Measurements from ENCODE around the gene CRB3.
"Not testable (repeated sequence)": the region's sequence is repeated elsewhere in the genome, so short reads cannot be mapped to it uniquely, and the experiment has no call there.

Gene CRB3

GRCh38 chr19:6499052-6499790 lies 35.1 kb downstream of the CRB3 start:
- H3K4me3 ChIP-seq (ENCODE audit: low read depth, low read length), result no peak overlapping the region
- DNase-seq (ENCODE audit: low read depth, low spot score), result no peak
- in situ Hi-C loops (cut with HindIII; ENCODE audit: low sequenced_read_pairs), result no loop called here
- TF ChIP-seq, protein P1, sequence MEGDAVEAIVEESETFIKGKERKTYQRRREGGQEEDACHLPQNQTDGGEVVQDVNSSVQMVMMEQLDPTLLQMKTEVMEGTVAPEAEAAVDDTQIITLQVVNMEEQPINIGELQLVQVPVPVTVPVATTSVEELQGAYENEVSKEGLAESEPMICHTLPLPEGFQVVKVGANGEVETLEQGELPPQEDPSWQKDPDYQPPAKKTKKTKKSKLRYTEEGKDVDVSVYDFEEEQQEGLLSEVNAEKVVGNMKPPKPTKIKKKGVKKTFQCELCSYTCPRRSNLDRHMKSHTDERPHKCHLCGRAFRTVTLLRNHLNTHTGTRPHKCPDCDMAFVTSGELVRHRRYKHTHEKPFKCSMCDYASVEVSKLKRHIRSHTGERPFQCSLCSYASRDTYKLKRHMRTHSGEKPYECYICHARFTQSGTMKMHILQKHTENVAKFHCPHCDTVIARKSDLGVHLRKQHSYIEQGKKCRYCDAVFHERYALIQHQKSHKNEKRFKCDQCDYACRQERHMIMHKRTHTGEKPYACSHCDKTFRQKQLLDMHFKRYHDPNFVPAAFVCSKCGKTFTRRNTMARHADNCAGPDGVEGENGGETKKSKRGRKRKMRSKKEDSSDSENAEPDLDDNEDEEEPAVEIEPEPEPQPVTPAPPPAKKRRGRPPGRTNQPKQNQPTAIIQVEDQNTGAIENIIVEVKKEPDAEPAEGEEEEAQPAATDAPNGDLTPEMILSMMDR (IDR thresholded peaks at IDR 0.05; ENCODE audit: low read depth, low read length), result no peak

DNA sequence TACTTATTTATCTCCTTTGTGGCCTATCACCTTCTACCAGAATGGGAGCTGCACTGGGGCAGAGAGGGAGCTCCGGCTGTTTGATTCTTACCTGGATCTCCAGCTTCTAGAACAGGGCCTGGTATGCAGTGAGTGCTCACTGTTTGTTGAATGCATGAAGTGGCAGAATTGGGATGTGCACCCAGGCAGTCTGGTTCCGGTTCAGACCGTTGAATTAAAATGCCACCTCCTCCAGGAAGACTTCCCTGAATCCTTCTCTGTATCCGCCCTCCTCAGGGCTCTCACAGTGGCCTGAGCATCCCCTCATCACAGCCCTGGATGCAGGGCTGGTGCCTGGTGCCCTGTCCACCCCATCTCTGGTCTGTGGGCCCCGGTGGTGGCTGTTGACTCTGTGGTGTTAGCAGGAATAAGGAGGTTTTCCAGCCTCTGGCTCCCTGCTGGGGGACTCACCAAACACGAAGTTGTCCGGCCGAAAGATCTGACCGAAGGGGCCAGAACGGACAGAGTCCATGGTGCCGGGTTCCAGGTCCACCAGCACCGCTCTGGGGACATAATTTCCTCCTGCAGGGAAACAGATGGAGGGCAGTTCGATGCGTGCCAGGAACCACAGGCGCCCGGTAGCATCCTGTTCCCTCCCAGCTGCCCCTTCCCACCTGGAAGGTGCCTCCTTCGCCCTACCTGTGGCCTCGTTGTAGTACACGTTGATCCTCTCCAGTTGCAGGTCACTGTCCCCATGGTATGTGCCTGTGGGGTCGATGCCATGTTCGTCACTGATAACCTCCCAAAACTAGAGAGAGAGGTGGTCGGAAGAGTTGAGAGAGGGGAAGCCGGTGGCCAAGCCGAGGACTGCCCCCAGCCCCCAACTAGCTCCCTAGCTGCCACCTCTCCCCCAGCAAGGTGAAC lies 37.0 kb downstream of the CRB3 start:
- in situ Hi-C loops (cut with HindIII; ENCODE audit: low sequenced_read_pairs), result no loop called here
- H3K4me3 ChIP-seq (ENCODE audit: low read depth, low read length), result no peak overlapping the region
- TF ChIP-seq, protein P1 (IDR thresholded peaks at IDR 0.05; ENCODE audit: low read depth, low read length), result no peak
- DNase-seq (ENCODE audit: low read depth, low spot score), result no peak

DNA sequence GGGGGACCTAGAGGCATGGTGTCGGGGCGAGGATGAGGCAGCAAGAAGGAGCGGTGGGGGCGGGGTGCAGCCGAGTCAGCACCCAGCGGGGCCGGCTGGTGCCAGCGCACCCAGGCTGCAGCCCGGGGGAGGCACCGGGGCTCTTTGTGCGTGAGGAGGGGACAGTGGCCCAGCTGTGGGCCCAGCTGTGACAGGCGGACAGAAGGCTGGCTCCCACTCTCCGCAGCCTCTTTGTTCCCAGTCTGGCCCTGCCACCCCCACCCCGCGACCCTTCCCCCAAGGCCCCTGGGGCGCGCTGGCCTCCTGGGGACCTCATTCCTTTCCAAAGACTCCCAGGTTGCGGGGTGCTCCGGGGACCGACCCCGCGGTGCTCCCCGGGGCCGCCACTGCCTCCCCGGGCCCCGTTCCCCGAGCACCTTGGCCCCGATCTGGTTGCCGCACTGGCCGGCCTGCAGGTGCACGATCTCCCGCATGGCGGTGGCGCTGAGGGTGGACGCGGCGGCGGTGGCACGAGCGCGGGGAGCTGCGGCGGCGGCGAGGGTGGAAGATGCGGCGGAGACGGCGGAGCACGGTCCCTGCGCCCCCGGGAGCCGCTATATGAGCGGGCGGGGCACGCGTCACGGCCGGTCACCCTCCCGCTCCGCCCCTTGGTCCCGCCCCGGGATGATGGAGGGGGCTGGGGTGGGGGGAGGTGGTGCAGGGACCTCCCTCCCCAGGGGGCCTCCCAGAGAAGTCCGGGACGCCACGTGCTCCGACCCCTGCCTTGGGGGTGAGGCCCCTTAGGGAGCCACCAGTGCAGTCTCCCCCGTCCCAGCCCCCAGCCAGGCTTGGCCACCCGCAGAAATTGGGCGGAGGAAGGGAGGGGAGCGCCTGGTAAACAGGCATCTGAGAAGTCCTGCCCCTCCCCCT lies 37.9 kb downstream of the CRB3 start, which contains the start of gene TUBB4A:
TUBB4A (minus strand) TSS at position 570 of the 909 bp plus-strand sequence; CDS start at position 473, 97 bp downstream.
- TF ChIP-seq, protein P1 (IDR thresholded peaks at IDR 0.05; ENCODE audit: low read depth, low read length), result no peak
- H3K4me3 ChIP-seq (ENCODE audit: low read depth, low read length), result no peak within 1 kb of the TSS
- DNase-seq (ENCODE audit: low read depth, low spot score), result no peak
- in situ Hi-C loops (cut with HindIII; ENCODE audit: low sequenced_read_pairs), result no loop called here

DNA sequence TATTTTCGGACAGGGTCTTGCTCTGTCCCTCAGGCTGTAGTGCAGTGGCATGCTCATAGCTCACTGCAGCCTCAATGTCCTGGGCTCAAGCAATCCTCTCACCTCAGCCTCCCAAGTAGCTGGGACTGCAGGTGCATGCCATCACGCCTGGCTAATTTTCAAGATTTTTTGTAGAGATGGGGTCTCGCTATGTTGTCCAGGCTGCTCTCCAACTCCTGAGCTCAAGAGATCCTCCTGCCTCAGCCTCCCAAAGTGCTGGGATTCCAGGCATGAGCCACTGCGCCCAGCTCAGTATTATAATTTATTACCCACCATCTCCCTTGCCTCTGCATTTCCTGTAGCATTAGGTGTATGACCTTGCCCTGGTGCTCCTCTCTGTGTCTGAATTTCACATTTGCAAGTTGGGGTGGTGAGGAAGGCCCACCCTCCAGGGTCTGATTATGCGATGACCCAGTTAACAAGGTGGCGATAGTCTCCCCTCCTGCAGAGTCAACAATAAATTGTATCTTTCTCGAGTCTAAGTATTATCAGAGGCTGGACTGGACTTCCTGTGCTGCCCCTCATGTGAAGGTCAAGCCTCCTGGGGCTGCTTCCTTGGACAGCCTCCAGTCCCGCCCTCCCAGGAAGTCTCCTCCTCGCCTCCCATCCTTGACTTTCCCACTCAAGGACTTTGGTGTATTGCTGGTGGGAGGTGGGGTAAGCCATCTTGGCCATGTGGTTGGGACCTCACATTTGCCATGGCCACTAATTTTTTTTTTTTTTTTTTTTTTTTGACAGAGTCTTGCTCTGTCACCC lies 39.5 kb downstream of the CRB3 start:
- DNase-seq (ENCODE audit: low read depth, low spot score), result no peak
- in situ Hi-C loops (cut with HindIII; ENCODE audit: low sequenced_read_pairs), result no loop called here
- TF ChIP-seq, protein P1 (IDR thresholded peaks at IDR 0.05; ENCODE audit: low read depth, low read length), result no peak
- no peak overlapping the region for H3K4me3 ChIP-seq (ENCODE audit: low read depth, low read length)

GRCh38 chr19:6508028-6508771 lies 44.1 kb downstream of the CRB3 start:
- DNase-seq (ENCODE audit: low read depth, low spot score); H3K4me3 ChIP-seq (ENCODE audit: low read depth, low read length); in situ Hi-C loops (cut with HindIII; ENCODE audit: low sequenced_read_pairs): not testable (repeated sequence)
